Stimulated activated CD4-positive, alpha-beta T cell treated with anti-CD3 and anti-CD28 coated beads, Interleukin-15, amount 100 ng/mL, for 1 hour (primary cell): Measurements from ENCODE around the gene BRSK1.
A peak's percentile ranks its signal among the peaks of the same experiment; 100 is the strongest.

Experiments used
- DNase-seq, 2 donors: peaks; one replicate each; pipeline ENCODE4 v3.0.0-alpha.2; 2020; ENCODE audit warnings: low read depth in 1 of 2, low spot score in 1 of 2

The BRSK1 gene

DNA sequence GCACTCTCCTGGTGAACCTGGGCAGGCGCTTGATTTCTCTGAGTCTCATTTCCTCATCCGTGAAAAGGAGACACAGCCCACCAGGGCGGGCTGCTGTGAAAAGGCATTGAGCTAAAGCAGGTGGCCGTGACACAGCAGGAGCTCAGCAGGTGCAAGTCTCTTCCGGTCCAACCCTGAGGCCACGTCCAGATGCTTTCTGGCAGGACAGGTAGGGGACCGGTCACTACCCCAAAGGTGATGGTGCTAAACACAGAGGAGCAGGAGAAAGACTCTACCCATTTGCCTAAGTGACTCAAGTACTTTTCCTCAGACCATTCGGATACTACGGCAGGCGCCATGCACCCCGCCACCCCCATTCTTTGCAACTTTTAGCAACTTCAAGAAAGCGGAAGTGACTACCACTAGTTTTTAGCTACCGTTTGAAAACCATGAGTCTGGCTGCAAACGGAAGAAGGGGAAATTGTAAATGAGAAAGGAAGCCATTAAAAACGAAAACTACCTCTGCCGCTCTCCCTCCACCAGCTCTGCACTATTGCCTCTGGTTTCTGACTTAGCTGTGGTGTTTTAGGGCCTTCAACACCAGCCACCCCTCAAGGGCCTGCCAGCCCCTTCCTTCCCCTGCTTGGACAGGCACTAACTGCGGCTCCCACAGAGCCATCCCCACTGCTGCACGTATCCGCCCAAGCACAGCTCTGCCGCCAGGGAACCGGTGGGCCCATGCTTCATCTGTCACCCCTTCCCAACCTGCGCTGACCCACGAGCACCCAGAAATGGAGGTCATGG, 29.8 kb upstream of the BRSK1 start:
- peak; percentile 32 to 38 for DNase-seq

DNA sequence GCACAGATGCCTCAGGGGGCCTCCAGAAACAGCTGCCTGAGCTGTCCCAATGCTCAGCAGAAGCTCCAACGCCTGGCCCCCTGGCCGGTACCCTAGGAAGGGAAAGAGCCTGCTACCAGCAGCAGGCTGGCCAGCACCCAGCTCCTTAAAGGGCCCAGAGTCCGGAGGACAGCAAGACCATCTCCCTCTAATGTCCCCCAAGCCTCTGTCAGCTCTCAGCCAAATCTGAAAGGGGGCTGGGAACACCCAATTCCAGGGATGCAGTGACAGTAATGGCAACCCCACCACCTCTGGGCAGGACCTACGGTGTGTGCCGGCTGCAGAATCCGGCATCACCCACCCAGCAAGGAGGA, 29.2 kb upstream of the BRSK1 start:
- no peak for DNase-seq

DNA sequence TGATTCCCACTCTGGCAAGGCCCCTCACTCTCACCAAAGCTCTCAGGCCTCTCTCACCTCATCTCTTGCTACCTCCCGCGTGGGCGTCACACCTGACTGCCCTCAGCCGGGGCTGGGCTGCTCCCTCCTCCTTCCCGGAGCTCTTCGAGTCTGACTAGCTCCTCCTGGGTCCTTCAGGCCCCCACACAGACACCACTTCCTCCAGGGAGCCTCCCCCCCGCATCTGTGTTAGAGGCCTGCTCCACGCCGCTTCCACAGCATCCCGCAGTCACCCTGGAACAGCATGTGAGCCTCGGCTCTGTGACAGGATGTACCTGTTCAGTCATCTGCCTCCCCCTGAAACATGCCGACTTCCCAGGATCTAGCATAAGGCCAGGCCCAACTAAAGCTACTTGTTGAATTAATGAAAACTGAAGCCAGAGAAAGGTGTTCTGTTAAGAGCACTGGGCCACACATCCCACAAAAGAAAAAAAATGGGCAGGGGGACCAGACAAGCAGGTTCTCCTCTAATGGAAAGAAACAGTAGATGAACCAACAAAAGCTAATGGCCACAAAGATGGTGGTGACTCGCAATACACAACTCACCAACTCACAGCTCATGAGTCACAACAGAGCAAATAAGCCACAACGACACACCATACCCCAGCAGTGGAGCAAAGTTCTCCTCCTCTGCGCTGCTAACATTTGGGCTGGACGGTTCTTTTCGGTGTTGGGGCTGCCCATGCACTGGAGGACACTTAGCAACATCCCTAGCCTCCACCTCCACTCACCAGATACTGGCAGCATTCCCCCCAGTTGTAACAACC, 28.0 kb upstream of the BRSK1 start:
- DNase-seq = peak in 1 of 2 donors; percentile 33

DNA sequence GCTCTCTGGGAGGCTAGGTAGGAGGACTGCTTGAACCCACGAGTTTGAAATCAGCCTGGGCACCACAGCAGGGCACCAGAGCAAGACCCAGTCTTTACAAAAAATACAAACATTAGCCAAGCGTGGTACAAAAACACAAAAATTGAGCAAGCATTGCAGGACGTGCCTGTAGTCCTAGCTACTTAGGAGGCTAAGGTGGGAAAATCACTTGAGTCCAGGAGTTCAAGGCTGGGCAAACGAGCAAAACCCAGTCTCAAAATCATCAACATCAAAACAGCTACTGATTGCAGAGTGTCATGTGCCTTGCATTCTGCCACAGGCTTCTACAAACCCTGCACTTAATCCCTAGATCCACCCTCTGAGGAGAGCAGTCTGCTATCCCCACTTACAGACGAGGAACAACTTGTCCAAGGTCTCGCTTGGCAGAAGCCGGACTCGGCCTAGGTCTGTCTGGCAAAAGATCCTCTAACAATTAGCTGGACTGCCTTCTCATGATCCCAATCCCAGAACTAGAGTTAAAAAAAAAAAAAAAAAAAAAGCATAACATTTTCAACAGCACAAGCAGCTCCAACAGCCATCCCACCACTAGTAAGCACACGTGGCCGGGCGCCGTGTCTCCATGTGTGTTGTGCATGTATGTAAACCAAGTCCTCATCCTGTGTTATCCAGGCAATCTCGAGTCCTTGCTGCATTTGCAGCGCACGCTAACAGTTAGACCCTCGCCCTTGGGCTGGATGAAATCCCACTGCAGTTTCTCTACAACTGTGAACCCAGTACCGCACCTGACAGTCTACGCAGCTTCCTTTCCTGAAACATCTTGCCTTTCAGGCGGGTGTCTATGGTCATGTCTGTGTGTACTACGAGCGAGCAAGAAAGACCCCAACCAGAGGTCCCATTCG, 27.0 kb upstream of the BRSK1 start:
- DNase-seq = no peak

DNA sequence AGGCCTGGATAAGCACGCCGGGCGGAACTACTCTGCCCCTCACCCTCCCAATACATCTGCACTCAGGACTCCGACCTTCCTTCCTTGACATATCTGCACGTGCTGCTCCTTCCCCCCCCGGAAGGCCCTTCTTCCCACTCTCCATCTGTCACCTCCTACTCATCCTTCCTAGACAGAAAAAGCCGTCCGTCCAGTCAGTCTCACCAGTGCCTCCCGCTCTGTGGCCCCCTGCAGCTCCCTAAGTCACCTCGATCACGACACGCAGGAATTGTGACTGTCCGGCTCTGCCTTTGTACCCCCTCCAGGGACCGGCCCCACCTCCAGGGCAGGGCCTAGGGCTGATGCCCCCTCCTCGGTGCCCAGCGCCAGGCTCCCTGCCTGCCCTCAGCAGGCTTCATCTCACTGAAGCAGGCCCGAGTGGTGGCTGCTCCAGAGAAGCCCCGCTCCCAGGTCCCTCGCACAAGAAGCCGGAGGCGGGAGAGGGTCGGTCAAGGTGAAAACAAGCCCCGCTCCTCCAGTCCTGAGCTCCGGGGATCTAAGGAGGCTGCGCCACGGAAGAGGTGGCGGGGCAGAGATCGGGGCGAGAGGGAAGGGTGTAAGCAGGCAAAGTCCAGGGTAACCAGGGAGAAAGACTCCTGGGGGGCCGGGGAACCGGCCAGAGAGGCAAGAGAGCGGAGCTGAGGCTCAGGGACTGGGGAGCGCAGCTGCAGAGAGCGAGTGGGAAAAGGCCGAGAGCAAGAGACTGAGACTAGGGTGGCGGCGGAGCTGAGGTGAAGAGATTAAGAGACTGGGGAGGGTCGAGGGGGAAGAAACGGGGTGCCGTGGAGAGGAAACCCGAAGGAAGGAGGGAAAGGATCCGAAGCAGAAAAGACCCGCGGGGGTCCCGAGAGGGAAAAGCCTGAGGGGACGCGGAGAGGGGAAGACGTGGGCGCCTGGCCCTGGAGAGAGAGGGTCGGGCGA, 26.1 kb upstream of the BRSK1 start:
- no peak for DNase-seq

DNA sequence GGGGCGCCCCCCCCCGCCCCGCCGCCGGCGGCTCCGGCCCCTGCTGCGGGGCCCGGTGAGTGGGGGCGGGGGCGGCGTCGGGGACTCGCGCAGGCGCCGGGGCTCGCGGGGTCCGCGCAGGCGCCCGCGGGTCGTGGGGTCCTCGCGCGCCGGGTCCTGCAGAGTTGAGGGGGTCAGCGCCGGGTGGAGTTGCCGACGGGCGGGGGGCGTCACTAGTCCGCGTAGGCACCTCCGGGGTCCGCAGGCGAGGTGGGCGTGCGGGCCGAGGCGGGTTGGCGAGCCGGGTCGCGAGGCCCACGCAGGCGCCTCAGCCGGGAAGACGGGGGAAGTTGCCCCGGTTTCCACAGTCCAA, 25.3 kb upstream of the BRSK1 start:
- DNase-seq = peak in 1 of 2 donors; percentile 49

DNA sequence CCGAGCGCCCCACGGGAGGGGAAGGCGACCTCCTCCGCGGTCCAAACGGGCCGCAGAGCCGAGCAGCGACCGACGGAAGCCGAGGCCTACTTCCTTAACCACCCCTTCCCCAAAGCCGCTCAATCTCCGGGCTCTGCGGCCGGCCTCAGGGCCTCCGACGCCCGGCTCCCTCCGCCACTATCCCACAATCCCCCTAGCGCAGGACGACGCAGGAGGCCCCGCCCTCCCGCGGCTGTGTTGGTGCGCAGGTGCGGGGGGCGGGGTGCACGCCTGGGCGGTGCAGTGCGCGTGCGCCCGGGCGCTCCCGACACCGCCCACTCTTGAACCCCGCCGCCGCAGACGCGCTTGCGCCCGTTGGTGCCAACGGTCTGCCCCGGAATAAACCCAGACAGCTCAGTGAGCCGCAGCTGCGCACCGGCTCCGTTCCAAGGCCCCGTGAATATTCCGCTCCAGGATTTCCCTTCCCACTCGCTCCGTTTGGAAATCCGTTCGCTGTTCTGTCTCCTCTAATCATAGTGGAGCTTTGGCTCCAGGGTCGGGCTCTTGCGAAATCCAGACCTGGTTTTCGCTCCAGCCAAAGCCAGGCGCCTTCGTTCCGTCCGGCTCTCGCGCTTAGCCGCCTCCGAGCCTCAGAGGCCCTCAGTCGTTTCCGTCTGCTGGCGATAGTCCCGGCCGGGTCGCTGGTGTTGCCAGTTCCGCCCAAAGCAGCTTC, 24.8 kb upstream of the BRSK1 start, which contains the start of gene PPP6R1:
TSS of gene PPP6R1 (minus strand) at position 190 of the 712 bp plus-strand sequence. CDS start 11,914 bp downstream, outside the sequence.
- DNase-seq = peak; percentile 92 to 93

DNA sequence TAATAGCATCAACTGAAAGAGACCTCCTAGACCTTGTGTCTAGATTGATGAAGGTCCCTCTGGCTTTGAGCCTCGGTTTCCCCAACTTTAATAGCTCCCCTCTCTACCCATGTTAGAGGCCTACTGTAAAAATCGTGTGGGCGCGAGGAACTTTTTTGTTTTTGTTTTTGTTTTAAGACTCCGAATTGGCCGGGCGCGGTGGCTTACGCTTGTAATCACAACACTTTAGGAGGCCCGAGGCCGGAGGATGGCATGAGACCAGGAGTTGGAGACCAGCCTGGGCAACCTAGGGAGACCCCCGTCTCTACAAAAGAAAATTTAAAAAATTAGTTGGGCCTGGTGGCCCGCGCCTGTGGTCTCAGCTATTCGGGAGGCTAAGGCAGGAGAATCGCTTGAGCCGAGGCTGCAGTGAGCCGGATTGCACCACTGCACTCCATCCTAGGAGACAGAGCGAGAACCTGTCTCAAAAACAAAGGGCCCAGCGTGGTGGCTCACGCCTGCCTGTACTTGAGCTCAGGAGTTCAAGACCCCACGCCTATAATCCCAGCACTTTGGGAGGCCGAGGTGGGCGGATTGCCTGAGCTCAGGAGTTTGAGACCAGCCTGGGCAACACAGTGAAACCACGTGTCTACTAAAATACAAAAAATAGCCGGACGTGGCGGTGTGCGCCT, 24.1 kb upstream of the BRSK1 start:
- no peak for DNase-seq

DNA sequence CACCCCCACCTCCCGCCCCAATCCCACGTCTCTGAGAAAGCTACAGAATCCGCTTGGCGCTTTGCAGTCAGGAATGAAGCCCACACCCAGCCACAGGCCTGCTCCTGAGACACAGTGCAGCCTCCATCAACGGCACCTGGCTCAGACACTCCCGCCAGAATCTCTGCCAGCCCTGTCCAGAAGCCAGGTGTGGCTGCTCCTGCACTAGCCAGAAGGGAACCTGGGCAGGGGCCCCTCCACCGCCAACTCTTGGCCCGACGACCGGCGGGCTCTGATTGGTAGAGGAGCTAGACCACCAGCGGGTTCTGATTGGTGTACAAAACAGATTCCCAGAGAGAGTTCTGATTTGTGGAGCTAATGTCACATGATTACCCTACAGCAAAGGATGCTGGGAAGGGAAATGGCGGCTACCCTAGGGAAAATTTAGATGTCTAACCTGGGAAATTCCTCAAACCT, 22.1 kb upstream of the BRSK1 start:
- DNase-seq = no peak

DNA sequence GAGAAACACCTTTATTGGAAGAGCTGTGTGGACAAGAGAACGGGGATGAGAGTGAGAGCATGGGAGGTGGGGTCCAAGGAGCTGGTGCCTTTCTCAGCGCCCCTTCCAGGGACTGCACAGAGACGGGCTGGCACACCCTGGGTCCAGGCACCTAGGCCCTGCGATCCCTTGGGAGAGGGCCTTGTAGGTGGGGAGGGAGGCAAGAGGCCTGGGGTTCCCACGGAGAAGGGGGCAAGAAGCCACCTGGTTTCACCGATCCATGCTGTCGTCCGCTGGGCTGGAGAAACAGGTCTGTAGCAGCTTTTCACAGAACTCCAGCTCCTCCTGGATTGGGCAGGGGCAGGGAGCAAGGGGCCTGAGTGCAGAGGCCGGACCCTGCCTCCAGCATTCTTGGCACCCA, 21.4 kb upstream of the BRSK1 start:
- no peak for DNase-seq

DNA sequence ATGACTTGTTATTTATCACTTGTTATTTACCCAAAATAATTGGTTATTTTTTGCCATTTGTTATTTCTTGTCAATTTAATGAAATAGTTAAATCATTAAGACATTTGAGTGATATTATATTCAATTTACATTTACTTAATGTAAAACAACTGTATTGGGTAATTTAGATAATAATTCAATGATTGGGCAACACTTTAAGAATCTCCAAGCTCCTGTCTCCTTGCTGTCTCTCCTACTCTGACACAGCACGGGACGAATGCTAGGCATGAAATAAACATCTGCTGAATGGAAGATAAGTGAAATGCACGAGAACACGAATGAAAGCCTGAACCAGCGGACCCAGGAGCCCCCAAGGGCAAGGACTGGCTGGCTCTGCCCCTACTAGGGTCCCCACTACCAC, 19.3 kb upstream of the BRSK1 start:
- DNase-seq = no peak

DNA sequence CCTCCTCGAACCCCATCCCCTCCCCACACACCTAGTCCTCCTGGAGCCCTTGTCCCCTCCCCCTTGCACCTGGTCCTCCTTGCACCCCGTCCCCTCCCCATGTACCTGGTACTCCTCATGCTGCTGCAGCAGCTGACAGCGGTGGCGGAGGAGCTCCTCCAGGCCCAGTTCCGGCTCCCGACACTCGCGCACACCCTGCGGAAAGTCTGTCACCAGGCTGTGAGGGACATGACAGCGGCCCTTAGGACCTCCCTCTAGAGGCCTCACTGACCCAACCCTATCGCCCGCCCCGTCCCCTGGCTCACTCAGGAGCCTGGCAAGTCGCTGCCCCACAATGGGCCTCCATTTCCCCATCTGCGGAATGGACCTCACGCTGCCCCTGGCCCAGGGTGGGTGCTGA, 18.6 kb upstream of the BRSK1 start:
- DNase-seq = no peak

DNA sequence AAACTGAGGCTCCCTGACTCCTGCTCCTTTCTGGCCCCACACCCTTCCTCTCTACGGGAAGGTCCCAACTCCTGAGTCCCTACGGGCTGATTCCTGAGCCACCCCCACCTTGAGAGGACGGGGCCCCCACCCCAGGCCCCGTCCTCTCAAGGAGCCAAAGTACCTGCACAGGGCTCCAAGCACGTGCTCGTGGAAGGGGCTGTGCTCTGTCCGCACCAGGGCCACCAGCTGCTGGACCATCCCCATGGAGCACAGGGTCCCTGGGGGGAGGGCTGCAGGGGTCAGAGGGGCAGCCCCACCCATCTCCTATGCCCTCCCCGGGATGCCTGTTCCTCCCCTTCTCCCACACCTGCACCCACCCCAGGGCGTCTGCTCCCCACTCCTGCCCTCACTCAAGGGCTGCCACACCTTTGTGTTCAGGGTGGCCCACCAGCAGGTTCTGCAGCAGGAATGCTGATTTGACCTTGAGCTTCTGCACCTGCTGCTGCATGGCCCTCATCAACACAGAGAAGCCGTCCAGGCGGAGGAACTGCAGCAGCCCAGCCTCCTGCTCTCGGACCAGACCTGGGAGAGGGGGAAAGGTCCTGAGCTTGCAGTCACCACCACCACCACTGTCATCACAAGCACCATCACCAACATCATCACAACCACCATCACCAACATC, 17.9 kb upstream of the BRSK1 start:
- DNase-seq = no peak

DNA sequence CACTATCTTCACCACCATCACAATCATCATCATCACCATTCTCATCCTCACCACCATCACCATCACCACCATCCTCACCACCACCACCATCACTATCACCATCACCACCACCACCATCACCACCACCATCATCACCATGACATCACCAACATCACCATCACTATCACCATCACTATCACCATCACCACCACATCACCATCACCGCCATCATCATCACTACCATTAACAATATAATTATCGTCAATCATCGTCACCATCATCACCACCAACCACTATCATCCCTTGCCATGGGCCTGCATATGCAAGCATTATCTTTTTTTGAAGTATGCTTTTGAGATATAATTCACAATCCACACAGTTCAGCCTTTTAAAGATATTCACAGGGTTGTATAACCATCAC, 17.4 kb upstream of the BRSK1 start:
- DNase-seq = no peak

DNA sequence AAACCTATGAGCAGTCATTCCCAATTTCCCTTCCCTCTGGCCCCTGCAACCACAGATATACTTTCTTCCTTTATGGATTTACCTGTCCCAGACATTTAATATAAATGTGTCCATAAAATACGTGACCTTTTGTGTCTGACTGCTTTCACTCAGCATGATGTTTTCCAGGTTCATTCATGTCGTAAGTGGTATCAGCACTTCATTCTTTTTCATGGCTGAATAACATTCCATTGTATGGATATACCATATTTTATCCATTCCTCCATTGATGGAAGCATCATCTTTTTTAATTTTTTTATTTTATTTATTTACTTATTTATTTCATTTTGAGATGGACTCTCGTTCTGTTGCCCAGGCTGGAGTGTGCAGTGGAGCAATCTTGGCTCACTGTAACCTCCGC, 17.0 kb upstream of the BRSK1 start:
- no peak for DNase-seq

DNA sequence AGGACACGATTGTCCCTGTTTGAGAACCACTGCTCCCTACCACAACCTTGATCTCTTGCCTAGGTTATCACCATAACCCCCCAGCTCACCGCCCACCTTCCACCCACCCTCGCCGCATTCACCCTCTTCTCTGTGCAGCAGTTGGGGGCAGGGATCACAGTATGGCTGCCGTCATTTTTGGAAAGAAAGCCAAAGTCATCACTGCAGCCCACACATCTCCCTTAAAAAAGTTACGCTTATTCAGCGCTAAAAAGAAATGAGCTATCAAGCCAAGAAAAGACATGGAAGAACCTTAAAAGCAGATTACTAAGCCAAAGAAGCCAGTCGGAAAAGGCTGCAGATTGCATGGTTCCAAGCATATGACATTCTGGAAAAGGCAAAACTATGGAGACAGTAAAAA, 14.5 kb upstream of the BRSK1 start:
- DNase-seq = no peak

DNA sequence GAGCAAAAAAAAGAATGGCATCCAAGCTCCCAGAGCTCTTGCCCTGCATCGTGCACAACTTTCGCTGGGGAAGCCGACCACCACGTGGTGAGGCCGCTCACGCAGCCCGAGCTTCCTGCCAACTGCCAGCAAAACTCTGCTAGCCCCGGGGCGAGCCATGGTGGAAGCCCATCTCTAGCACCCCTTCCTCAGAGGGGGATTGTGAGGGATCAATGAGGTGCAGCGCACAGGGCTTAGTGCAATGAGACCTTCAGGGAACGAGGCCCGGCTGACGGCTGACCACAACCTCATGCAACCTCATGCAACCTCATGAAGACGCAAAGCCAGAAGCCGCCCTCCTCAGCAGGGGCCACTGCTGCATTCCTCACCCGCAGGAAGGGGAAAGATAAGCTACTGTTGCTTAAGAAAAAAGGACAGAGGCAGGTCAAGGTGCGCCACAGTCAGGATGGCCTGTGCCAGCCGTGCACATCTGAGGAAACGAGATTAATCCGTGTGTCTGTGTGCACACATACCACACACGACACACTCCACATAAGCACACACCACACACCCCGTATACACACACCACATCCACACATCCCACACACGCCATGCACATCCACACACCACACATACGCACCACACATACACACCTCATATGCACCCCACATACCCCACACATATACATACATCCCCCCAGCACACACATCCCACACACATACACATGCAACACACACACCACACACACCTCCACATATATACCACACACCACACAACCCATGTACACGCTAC, 13.4 kb upstream of the BRSK1 start:
- DNase-seq = no peak

DNA sequence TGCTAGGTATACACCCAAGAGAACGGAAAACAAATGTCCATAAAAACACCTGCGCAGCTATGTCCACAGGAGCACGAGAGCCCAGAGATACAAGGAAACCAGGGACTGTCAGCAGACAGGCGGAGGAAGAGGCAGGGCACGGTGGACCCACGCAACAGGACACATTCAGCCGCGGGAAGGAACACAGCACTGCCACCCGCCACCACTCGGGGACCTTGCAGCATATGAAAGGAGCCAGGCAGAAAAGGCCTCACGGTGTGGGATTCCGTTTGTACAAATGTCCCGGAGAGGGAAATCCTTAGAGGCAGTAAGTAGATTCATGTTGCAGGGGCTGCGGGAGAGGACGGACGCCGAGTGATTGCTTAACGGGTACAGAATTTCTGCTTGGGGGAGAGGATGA, 11.7 kb upstream of the BRSK1 start:
- no peak for DNase-seq
